ENCODE results near the gene CTTN. TPM values are rescaled to one million over a fixed set of nuclear protein-coding genes. Genes with fewer than 3 reads are reported as not detected.
"Not testable (repeated sequence)": the region's sequence is repeated elsewhere in the genome, so short reads cannot be mapped to it uniquely, and the experiment has no call there.

CTTN gene
- total RNA-seq, 1 donor from 2014 or later: 51.4 TPM

- Mint-ChIP-seq H3K36me3 (ENCODE audit: low read depth) (no peaks in the 10 kb centered on the region), H3K9me3 (no peaks in the 10 kb centered on the region)
- intact Hi-C loops (cut with micrococcal nuclease): no loop called here
Observed at GRCh38 chr11:70437111-70437784, 38.9 kb downstream of the CTTN start.

GRCh38 chr11:70440206-70440605 lies 41.9 kb downstream of the CTTN start:
- Mint-ChIP-seq H3K4me1 (ENCODE audit: low read depth) (no peaks in the 10 kb centered on the region), H3K4me3 (no peak overlapping the region), H3K36me3 (ENCODE audit: low read depth) (no peaks in the 10 kb centered on the region), H3K27ac (no peak overlapping the region), H3K27me3 (ENCODE audit: insufficient read depth) (peaks cover 3% of the 10 kb centered on the region), H3K9me3 (no peaks in the 10 kb centered on the region)
- intact Hi-C loops (cut with micrococcal nuclease): no loop called here
- no peak for DNase-seq (ENCODE audit: low spot score)

More at GRCh38 chr11:70437111-70437784, 38.9 kb downstream of the CTTN start:
- H3K4me3 Mint-ChIP-seq: no peak overlapping the region
- H3K27me3 Mint-ChIP-seq (ENCODE audit: insufficient read depth): peaks cover 3% of the 10 kb centered on the region
- H3K27ac Mint-ChIP-seq: no peak overlapping the region
- DNase-seq (ENCODE audit: low spot score): no peak
- no peaks in the 10 kb centered on the region for H3K4me1 Mint-ChIP-seq (ENCODE audit: low read depth)

- intact Hi-C loops (cut with micrococcal nuclease): no loop called here
Observed at GRCh38 chr11:70443773-70444030, 45.4 kb downstream of the CTTN start.

GRCh38 chr11:70445091-70445490 lies 46.8 kb downstream of the CTTN start:
- H3K4me3 Mint-ChIP-seq: no peak overlapping the region
- H3K4me1 Mint-ChIP-seq (ENCODE audit: low read depth): no peaks in the 10 kb centered on the region
- H3K27me3 Mint-ChIP-seq (ENCODE audit: insufficient read depth): peaks cover 5% of the 10 kb centered on the region
- H3K9me3 Mint-ChIP-seq: peaks cover 25% of the 10 kb centered on the region
- H3K27ac Mint-ChIP-seq: no peak overlapping the region
- DNase-seq (ENCODE audit: low spot score): no peak
- H3K36me3 Mint-ChIP-seq (ENCODE audit: low read depth): no peaks in the 10 kb centered on the region
- intact Hi-C loops (cut with micrococcal nuclease): no loop called here

More at GRCh38 chr11:70443773-70444030, 45.4 kb downstream of the CTTN start:
- no peak for DNase-seq (ENCODE audit: low spot score)
- Mint-ChIP-seq H3K9me3 (peaks cover 12% of the 10 kb centered on the region), H3K27ac (no peak overlapping the region), H3K36me3 (ENCODE audit: low read depth) (no peaks in the 10 kb centered on the region), H3K4me1 (ENCODE audit: low read depth) (no peaks in the 10 kb centered on the region), H3K27me3 (ENCODE audit: insufficient read depth) (peaks cover 5% of the 10 kb centered on the region), H3K4me3 (no peak overlapping the region)

- peaks cover 2% of the 10 kb centered on the region for H3K36me3 Mint-ChIP-seq (ENCODE audit: low read depth)
- H3K27me3 Mint-ChIP-seq (ENCODE audit: insufficient read depth): peaks cover 5% of the 10 kb centered on the region
- H3K4me3 Mint-ChIP-seq: no peak overlapping the region
- no peaks in the 10 kb centered on the region for H3K4me1 Mint-ChIP-seq (ENCODE audit: low read depth)
- intact Hi-C loops (cut with micrococcal nuclease): no loop called here
- no peak overlapping the region for H3K27ac Mint-ChIP-seq
- H3K9me3 Mint-ChIP-seq: peaks cover 29% of the 10 kb centered on the region
- DNase-seq (ENCODE audit: low spot score): no peak
Observed at GRCh38 chr11:70445605-70446004, 47.3 kb downstream of the CTTN start.

GRCh38 chr11:70448983-70449567 lies 50.7 kb downstream of the CTTN start:
- DNase-seq (ENCODE audit: low spot score): no peak

GRCh38 chr11:70454197-70454767 lies 56.0 kb downstream of the CTTN start:
- peaks cover 2% of the 10 kb centered on the region for H3K36me3 Mint-ChIP-seq (ENCODE audit: low read depth)
- peaks cover 4% of the 10 kb centered on the region for H3K27me3 Mint-ChIP-seq (ENCODE audit: insufficient read depth)
- no peaks in the 10 kb centered on the region for H3K4me1 Mint-ChIP-seq (ENCODE audit: low read depth)
- H3K27ac Mint-ChIP-seq: no peak overlapping the region
- H3K9me3 Mint-ChIP-seq: peaks cover 12% of the 10 kb centered on the region
- no peak overlapping the region for H3K4me3 Mint-ChIP-seq
- no peak for DNase-seq (ENCODE audit: low spot score)
- intact Hi-C loops (cut with micrococcal nuclease): no loop called here

More at GRCh38 chr11:70448983-70449567, 50.7 kb downstream of the CTTN start:
- Mint-ChIP-seq H3K27me3 (ENCODE audit: insufficient read depth) (peaks cover 2% of the 10 kb centered on the region), H3K4me1 (ENCODE audit: low read depth) (no peaks in the 10 kb centered on the region), H3K36me3 (ENCODE audit: low read depth) (peaks cover 2% of the 10 kb centered on the region), H3K4me3 (no peak overlapping the region), H3K27ac (no peak overlapping the region), H3K9me3 (peaks cover 29% of the 10 kb centered on the region)
- intact Hi-C loops (cut with micrococcal nuclease): no loop called here

GRCh38 chr11:70454811-70455210 lies 56.5 kb downstream of the CTTN start:
- intact Hi-C loops (cut with micrococcal nuclease); H3K4me3 Mint-ChIP-seq; H3K27ac Mint-ChIP-seq; H3K4me1 Mint-ChIP-seq (ENCODE audit: low read depth); H3K27me3 Mint-ChIP-seq (ENCODE audit: insufficient read depth); DNase-seq (ENCODE audit: low spot score); H3K36me3 Mint-ChIP-seq (ENCODE audit: low read depth); H3K9me3 Mint-ChIP-seq: not testable (repeated sequence)

- peaks cover 1% of the 10 kb centered on the region for H3K9me3 Mint-ChIP-seq
- intact Hi-C loops (cut with micrococcal nuclease): no loop called here
- peaks cover 6% of the 10 kb centered on the region for H3K27me3 Mint-ChIP-seq (ENCODE audit: insufficient read depth)
- H3K4me1 Mint-ChIP-seq (ENCODE audit: low read depth): no peaks in the 10 kb centered on the region
- DNase-seq (ENCODE audit: low spot score): no peak
- no peak overlapping the region for H3K4me3 Mint-ChIP-seq
- H3K36me3 Mint-ChIP-seq (ENCODE audit: low read depth): peaks cover under 1% of the 10 kb centered on the region
- H3K27ac Mint-ChIP-seq: no peak overlapping the region
Observed at GRCh38 chr11:70455354-70455753, 57.0 kb downstream of the CTTN start.

GRCh38 chr11:70456921-70457532 lies 58.7 kb downstream of the CTTN start:
- intact Hi-C loops (cut with micrococcal nuclease): no loop called here
- peaks cover 6% of the 10 kb centered on the region for H3K27me3 Mint-ChIP-seq (ENCODE audit: insufficient read depth)
- H3K36me3 Mint-ChIP-seq (ENCODE audit: low read depth): no peaks in the 10 kb centered on the region
- no peak overlapping the region for H3K27ac Mint-ChIP-seq
- no peaks in the 10 kb centered on the region for H3K9me3 Mint-ChIP-seq
- no peak for DNase-seq (ENCODE audit: low spot score)
- no peaks in the 10 kb centered on the region for H3K4me1 Mint-ChIP-seq (ENCODE audit: low read depth)
- H3K4me3 Mint-ChIP-seq: no peak overlapping the region

- no peaks in the 10 kb centered on the region for H3K9me3 Mint-ChIP-seq
- H3K27me3 Mint-ChIP-seq (ENCODE audit: insufficient read depth): peaks cover 6% of the 10 kb centered on the region
- no peaks in the 10 kb centered on the region for H3K36me3 Mint-ChIP-seq (ENCODE audit: low read depth)
- DNase-seq (ENCODE audit: low spot score): no peak
- H3K4me1 Mint-ChIP-seq (ENCODE audit: low read depth): no peaks in the 10 kb centered on the region
- H3K4me3 Mint-ChIP-seq: no peak overlapping the region
- H3K27ac Mint-ChIP-seq: no peak overlapping the region
- intact Hi-C loops (cut with micrococcal nuclease): no loop called here
Observed at GRCh38 chr11:70458736-70459135, 60.4 kb downstream of the CTTN start.

GRCh38 chr11:70460111-70460510 lies 61.8 kb downstream of the CTTN start:
- DNase-seq (ENCODE audit: low spot score): no peak
- intact Hi-C loops (cut with micrococcal nuclease): no loop called here
- Mint-ChIP-seq H3K27ac (no peak overlapping the region), H3K9me3 (no peaks in the 10 kb centered on the region), H3K4me3 (no peak overlapping the region), H3K36me3 (ENCODE audit: low read depth) (no peaks in the 10 kb centered on the region), H3K4me1 (ENCODE audit: low read depth) (no peaks in the 10 kb centered on the region), H3K27me3 (ENCODE audit: insufficient read depth) (peaks cover 6% of the 10 kb centered on the region)

- intact Hi-C loops (cut with micrococcal nuclease): no loop called here
- Mint-ChIP-seq H3K4me3 (no peak overlapping the region), H3K27ac (no peak overlapping the region), H3K9me3 (no peaks in the 10 kb centered on the region), H3K4me1 (ENCODE audit: low read depth) (no peaks in the 10 kb centered on the region), H3K36me3 (ENCODE audit: low read depth) (no peaks in the 10 kb centered on the region), H3K27me3 (ENCODE audit: insufficient read depth) (peaks cover 6% of the 10 kb centered on the region)
- DNase-seq (ENCODE audit: low spot score): no peak
Observed at GRCh38 chr11:70460964-70461363, 62.6 kb downstream of the CTTN start.
